D721Med (cell line): Measurements from ENCODE around the gene CNRIP1.

Experiments used
- DNase-seq: peaks from one replicate; pipeline ENCODE4 v3.0.0; 2011; ENCODE audit warnings: low spot score; ENCODE audit not compliant: insufficient read length
- FAIRE-seq: peaks from 2 replicates; lab custom pipeline; 2011; peaks lifted over from hg19 to GRCh38; lab: Jason Lieb, UNC
- CTCF ChIP-seq: IDR thresholded peaks from 2 replicates; pipeline ENCODE4 v1.5.1; 2012; ENCODE audit warnings: mild to moderate bottlenecking, control low read depth; ENCODE audit not compliant: insufficient read depth; ENCODE audit errors: missing control alignments

The CNRIP1 gene

DNA sequence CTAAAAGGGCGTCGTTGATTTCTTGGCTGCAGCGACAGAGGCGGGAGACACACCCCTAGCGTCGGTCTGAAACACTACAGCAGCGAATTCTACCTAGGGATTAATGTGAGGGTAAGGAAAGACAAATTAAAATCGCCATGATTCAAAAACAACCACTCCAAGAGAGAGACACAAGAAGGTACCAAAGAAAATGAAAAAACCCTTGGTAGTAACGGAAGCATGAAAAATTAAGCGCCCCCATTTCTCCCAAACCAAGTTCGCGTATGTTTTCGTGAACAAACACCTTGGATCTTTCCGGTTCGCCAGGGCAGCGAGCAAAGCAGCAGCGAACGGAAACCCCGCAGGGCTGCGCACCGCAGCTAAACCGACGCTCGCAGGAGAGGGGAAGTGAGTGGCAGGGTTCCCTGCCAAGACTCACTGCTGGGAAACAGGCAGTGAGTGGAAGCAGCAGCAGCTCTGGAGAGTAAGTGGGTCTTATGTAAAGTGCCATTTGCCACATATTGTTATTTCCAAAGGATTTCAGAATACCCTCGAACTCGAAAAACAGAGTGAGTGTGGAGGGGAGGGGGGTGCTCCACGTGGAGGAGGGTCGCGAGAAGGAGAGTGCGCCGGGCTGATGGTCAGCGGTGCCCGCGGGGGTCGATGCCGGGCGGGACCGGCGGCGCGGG lies 68.4 kb downstream of the CNRIP1 start:
- peak; percentile 68 for TF ChIP-seq CTCF
- peak; percentile 53 for FAIRE-seq
- DNase-seq, result no peak

DNA sequence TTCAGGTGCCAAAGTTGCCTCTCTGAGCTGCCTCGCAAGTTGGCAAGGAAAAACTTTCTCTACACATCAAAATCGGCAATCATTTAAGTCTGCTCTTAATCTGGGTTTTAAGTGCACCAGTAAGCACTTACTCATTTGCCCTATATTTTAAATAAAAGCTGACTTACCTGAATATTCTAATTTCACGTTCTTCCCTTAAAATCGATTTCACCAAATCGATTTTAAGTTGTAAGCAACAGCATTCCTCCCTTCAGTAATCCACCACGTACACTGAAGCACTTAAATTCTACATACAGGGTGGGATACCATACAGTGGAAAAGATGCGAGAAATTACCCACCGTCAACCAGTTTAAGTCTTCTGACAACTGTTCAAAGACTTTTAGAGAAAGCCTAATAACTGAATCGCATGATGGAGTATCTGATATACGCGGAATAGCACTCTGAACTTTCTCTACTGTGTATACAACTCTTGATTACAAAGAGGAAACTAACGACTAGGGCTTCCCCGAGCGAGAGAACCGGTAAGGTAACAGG lies 69.0 kb downstream of the CNRIP1 start:
- no peak for DNase-seq
- FAIRE-seq, result no peak
- TF ChIP-seq CTCF, result no peak

DNA sequence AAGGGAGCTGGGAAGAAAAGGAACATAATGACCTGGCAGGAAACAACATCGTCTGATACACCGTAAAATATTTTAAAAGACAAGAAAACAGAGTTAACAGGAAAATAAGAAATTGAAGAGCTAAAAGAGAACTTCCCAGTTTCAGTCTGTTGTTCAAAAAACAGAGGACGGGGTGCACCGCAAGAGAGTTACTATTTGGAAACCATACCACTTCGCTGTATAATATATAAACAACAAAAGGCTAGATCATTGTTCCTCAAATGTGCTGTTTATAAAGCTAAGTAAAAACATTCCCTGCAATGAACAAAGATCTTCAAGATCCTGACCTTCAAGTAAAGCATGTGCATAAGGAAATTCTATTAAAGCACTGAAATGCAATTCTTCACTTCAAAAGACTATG lies 69.6 kb downstream of the CNRIP1 start:
- FAIRE-seq (no peak), DNase-seq (no peak)
- no peak for TF ChIP-seq CTCF

DNA sequence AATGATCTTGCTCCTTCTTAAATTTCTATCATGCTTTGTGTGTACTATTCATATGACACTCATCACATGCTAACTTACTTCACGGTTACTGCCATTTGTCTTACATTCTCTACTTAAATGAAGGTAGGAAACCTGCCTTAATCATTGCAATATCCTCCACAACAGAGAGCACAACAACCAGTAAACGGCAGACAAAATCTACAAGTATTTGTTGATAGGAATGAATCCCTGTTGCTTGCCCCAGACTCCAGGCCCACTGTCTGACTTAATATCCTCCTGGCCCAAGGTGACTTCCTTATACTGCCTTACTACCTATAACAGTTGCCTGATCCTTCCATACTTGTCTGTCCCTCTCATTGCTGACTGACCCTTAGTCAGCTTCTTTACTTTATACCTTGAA lies 70.9 kb downstream of the CNRIP1 start:
- FAIRE-seq (no peak), DNase-seq (no peak)
- TF ChIP-seq CTCF, result no peak

GRCh38 chr2:68248361-68248760 lies 71.4 kb downstream of the CNRIP1 start:
- no peak for TF ChIP-seq CTCF
- DNase-seq, result no peak
- no peak for FAIRE-seq

- TF ChIP-seq CTCF, result no peak
- no peak for DNase-seq
- FAIRE-seq, result no peak
Measured at GRCh38 chr2:68246396-68246795, 73.4 kb downstream of the CNRIP1 start.

DNA sequence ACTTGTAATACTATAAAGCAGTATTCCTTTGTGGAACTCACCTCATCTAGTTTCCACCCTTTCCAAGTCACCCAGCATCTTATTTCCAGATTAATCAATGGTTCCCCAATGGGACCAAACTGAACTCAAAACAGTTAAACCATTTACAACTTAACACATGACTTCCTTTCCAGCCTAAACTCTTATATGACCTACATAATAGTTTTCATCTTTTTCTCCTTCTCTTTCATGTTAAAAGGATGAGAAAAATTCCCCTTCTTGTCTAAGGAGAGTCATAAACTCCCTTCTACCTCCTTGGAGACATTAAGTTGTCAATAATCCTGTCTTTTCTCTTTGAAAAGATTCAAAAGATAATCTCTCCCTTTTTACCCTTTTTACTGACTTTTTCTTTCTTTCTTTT lies 74.1 kb downstream of the CNRIP1 start:
- no peak for TF ChIP-seq CTCF
- FAIRE-seq, result no peak

More for the DNA sequence above, 74.1 kb downstream of the CNRIP1 start:
- no peak for DNase-seq
